Stimulated activated naive CD8-positive, alpha-beta T cell treated with anti-CD3 and anti-CD28 coated beads, Interleukin-15, Interleukin-2, amounts not matched to agents 100 U/mL and 50 U/mL, for 24 hours (primary cell): ENCODE measurements around the gene BACH2.
"Not testable (repeated sequence)": the region's sequence is repeated elsewhere in the genome, so short reads cannot be mapped to it uniquely, and the experiment has no call there.

ENCODE experiments used
- ATAC-seq: fragments of 150-1000 bp; cut with Tn5 transposase; one replicate; pipeline ENCODE4 v1.10.0; 2021
- DNase-seq: peaks from one replicate; pipeline ENCODE4 v3.0.0; 2021

Gene BACH2

GRCh38 chr6:90209527-90209926 is 87.1 kb downstream of the BACH2 start:
- ATAC-seq (no peak), DNase-seq (no peak)

GRCh38 chr6:90208690-90209089 is 88.0 kb downstream of the BACH2 start:
- ATAC-seq, DNase-seq: not testable (repeated sequence)

DNA sequence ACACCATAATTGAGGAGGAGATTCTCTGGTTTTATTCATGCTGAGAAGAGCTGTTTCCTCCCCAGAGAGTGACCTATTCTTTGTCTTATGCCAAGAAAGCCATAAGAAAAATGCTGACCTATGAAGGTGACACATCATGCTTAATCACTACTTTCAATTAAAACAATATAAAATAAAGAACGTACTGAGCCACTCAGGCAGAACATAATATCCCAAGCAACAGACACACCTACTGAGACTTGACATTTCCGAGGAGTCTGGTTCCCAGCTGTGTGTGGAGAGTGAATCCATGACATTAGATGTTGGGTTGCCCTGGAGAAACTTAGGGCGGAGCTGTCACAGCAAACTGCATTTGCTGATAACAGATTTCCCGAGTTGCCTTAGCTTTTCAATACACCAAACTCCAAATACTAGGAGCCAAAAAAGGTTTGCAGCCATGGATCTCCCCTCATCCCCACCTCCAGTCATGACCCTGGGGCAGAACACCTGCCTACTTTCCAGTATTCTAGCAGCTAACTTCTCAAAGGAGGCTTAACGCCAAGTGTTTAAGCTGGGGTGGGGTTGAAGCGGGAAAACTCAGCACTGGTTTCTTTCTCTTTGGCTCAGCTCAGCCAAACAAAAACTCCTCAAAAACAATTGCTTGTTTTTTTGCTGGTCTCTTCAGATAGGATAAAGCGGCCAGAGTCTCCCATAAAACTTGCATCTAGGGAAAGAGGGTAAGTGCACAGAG is 92.2 kb downstream of the BACH2 start:
- ATAC-seq (peak; percentile 51), DNase-seq (no peak)

DNA sequence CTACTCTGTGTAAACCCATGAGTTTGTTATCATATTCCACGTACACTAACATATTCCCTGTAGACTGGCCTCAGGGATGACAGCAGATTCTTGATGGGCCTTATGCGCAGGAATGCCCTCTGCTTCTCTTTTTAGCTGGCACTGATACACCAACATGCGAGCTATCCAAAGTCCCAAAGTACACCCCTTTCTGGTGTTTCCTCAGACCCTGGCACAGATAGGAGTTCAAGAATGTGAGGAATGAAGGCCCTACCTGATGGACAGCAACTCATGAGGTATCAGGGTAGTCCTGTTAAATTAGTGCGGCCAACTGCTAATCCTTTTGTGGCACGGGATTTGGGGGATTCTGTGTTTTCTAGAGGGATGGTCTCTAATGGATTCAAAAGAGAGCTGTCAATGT is 93.0 kb downstream of the BACH2 start:
- ATAC-seq (no peak), DNase-seq (no peak)

- ATAC-seq: peak; percentile 70
- no peak for DNase-seq
Measured at GRCh38 chr6:90202156-90202555, 94.5 kb downstream of the BACH2 start.

- ATAC-seq: no peak
- no peak for DNase-seq
Measured at GRCh38 chr6:90199900-90200299, 96.7 kb downstream of the BACH2 start.

- ATAC-seq: peak; percentile 53
- no peak for DNase-seq
Measured at GRCh38 chr6:90198758-90199425, 97.8 kb downstream of the BACH2 start.

GRCh38 chr6:90197854-90198496 is 98.7 kb downstream of the BACH2 start:
- no peak for ATAC-seq
- DNase-seq: no peak

GRCh38 chr6:90195094-90195829 is 101.4 kb downstream of the BACH2 start:
- no peak for DNase-seq
- no peak for ATAC-seq

GRCh38 chr6:90194371-90194841 is 102.2 kb downstream of the BACH2 start:
- DNase-seq: no peak
- ATAC-seq: peak; percentile 26

- DNase-seq: no peak
- ATAC-seq: no peak
Measured at GRCh38 chr6:90193359-90193758, 103.3 kb downstream of the BACH2 start.

- no peak for ATAC-seq
- no peak for DNase-seq
Measured at GRCh38 chr6:90192857-90193256, 103.8 kb downstream of the BACH2 start.

DNA sequence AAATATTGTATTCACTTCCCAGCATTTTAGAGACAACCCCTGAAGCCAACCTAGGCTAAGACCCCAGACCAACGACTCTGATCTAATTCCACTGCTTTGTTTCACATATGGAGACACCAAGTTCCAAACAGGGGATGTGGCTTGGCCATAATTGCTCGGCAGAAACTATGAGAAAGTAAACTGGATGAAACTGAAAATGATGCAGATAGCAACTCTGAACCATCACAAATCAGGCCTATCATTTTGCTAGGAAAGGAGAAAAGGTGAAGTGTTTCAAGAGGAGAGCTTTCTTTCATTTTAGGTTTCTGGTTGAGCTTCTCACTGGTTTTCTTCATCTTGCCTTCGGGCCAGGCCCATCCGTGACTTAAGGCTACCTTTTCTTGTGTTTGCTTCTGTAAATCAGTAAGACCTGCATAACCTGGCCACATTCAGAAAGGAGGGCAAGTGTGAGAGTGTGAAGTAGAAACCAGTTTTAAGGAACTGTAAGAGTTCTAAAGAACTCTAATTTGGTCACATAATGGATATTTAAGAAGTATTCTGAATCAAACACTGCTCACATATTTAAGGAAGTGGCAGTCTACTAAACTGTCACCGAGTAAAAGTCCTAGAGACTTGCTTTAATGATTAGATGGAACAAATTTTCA is 105.8 kb downstream of the BACH2 start:
- DNase-seq (no peak), ATAC-seq (peak; percentile 29)

- ATAC-seq (no peak), DNase-seq (no peak)
Measured at GRCh38 chr6:90190131-90190530, 106.5 kb downstream of the BACH2 start.

GRCh38 chr6:90187437-90188121 is 109.1 kb downstream of the BACH2 start:
- DNase-seq (peak; percentile 39), ATAC-seq (peak; percentile 75)

DNA sequence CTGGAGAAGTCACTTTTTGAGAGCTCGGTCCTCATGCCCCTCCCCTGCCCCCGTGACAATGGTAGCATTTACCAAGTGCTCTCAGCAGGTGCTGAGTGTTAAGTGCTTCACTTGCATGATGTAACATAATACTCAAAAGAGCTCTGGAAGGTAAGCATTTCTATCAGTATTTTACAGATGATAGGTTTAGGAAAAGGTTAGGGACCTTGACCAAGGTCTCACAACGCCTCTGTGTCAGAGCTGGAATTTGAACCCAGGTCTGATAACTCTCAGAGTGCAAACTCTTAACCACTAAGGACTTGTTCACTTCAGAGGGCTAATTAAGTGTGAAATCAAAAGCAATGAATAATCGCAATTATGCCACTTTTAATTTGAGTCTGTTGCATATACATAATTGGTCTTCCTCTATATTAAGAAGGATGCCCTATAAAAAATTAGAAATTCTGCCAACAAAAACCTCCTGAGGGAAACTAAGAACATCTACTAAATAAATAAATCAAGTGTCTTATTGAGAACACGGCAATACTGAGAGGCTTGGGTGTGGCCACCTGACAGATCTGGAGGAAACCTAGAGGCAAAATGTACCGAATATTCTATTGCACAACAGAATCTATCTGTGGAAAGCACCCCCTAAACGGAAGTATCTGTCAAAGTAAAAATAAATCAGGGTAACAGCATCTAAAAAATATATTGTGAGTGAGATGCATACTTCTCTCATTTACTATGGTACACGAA is 109.8 kb downstream of the BACH2 start:
- no peak for ATAC-seq

DNA sequence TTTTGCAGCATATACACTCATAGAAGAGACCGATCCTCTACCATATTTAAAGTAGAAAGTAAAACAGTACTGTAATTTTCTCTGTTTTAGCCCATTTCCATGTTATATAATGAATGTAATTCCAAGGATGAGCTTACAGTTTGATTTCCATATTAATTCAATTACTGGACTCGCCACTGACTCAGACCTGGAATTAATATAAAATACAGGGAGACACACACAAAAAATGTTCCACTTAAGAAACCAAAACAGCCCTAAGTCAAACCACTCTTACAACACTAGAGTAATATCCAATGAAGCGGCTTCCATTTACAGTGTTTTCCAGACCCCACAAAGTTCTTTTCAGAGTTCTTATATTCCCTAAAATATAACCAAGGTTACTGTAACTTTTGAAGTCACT is 110.6 kb downstream of the BACH2 start:
- no peak for ATAC-seq
- DNase-seq: no peak

More for the DNA sequence above, 109.8 kb downstream of the BACH2 start:
- DNase-seq: no peak

DNA sequence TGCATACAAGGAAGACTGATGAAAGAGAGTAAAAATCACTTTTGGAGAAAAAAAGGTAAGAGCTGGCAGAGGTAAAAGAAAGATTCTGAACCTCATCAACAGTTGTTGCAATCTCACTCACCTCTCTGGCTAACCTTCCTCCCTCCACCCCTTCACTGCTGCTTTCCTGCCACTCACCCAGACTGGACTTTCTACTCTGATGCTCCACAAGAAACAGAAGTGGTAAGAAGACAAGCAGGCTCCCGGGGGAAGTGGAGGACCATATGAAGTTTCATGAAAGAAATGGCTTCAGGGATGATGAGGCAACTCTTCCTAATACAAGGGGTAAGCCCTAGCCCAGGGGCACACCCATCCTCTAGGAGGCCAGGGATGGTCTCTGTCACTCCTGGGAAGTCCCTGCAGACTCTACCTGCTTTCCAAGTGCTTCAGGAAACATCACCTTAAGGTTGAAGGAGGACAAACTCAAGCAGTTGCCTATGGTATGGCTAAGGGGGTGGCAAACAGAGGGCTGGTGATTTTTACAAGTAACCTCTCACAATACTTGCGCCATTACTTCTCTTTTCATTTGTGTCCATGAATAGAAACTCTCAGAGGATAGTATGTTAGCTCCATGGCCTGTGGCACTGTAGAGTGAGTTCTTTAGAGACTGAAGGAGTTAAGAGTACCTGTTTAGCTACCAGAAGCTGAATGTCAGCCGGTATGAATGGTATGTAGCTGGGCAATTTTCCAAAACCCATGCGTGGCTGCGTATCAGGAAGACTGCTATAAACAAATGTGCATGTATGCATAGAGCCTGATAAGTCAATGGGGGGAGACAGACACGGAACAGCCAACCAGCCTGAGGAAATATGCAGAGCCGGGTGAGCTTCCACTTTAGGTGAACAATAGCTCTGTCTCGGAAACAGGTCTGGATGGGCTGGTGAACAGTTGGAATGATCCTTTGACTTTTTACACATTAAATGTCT is 112.0 kb downstream of the BACH2 start:
- peak; percentile 14 for ATAC-seq
- no peak for DNase-seq

- ATAC-seq: no peak
- no peak for DNase-seq
Measured at GRCh38 chr6:90183587-90184333, 112.9 kb downstream of the BACH2 start.
